Left renal pelvis (tissue), 4 donors: ENCODE data around the gene CYCS. TPM values are rescaled to one million over a fixed set of nuclear protein-coding genes. Genes with fewer than 3 reads are reported as not detected.

Source experiments
- DNase-seq, 4 donors: peaks; one replicate each; pipeline ENCODE4 v3.0.0-alpha.2; 2013; ENCODE audit warnings: low read depth in 4 of 4, low spot score in 3 of 4
- polyA plus RNA-seq, 4 donors: library from polyadenylated mRNA; unstranded; fragments of 120-200 nt; gene quantifications; one replicate each; pipeline ENCODE4 v1.2.1, GENCODE V29; 2013; ENCODE audit not compliant: insufficient read length in 4 of 4

The CYCS gene
- 100 to 1,000 TPM in 3 of 4 donors, 10 to 100 TPM in 1; 91.3 to 211 (median 159) TPM for polyA plus RNA-seq

DNA sequence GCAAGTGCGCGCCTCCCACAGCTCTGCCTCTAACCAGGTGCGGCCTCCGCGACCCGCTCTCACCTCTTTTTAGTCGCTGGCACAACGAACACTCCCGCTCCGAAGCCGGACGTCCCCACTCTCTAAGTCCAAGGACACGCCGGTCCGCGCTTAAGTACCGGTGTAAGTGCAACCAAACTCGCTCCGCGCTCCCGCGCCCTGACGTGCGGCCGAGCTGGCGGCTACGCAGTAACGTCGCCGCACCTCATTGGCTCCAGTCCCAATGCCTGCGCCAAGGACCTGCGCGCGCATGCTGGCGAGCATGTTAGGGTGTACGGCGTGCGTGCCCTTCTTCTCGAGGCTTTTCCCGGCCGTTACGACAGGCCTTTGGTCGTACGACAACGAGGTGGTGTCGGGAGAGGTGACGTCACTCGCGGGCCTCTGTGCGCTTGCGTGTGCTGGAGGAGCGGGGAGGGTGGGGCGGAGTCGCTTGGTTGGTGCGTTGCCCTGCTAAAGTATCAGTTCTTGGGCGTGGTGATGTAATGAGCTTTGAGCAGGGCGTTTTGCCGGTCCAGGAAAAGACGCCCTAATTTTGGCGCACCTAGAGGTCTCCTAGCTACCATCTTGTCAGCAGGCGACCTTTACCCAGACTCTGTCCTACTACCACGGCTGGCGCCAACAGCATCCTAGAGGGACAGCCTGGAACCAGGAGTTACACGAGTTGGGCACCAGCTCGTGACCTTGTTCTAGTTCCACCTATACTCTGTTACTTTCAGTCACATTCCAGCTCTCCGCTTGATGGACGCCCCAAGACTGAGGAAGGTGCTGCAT, at the start of gene CYCS:
Gene CYCS (minus strand): TSS at position 124 of the 810 bp plus-strand sequence. CDS start 1,141 bp downstream, outside the sequence.
- peak; percentile 97 to 99 (median 99) for DNase-seq

- DNase-seq = no peak
Measured at GRCh38 chr7:25173184-25173583, 48.1 kb upstream of the CYCS start.

DNA sequence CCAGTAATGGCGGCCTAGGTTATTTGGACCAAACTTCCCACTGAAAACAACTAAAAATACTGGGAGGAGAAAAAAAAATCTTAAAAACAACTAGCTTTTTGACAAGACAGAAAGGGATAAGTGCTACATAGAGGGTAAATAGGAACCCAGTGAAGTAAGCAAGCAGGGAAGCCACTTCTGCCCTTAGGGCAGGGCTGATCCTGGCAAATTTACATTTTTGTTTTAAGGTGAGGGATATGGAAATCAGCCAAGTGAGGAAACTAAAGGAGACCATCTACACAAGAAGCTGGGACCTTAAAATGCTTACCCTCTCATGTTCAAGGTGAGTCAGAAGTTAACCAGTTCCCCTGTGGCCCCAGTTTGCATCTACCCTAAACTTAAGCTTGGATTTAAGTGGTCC, 46.5 kb upstream of the CYCS start:
- no peak for DNase-seq

DNA sequence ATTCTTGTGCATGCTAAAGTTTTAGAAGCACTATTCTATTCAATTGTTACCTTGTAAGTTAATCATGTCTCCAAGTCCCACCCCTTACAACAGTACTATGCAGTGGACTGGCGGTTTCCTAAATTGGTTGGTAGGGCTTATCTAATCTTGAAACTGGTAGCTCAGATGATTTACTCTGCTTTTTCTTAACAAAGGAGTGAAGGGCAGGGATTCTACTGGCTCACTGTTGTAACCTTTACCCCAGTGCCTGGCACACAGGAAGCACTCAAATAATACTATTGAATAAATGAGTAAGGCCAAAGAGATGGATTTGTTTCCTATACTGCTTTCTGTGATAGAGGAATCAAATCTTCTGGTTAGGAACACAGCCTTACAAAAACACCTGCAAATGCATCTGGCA, 46.0 kb upstream of the CYCS start:
- DNase-seq = no peak

GRCh38 chr7:25169683-25170082, 44.6 kb upstream of the CYCS start:
- DNase-seq = no peak

- no peak for DNase-seq
Measured at GRCh38 chr7:25168145-25168544, 43.1 kb upstream of the CYCS start.

GRCh38 chr7:25167262-25167843, 42.3 kb upstream of the CYCS start:
- no peak for DNase-seq

DNA sequence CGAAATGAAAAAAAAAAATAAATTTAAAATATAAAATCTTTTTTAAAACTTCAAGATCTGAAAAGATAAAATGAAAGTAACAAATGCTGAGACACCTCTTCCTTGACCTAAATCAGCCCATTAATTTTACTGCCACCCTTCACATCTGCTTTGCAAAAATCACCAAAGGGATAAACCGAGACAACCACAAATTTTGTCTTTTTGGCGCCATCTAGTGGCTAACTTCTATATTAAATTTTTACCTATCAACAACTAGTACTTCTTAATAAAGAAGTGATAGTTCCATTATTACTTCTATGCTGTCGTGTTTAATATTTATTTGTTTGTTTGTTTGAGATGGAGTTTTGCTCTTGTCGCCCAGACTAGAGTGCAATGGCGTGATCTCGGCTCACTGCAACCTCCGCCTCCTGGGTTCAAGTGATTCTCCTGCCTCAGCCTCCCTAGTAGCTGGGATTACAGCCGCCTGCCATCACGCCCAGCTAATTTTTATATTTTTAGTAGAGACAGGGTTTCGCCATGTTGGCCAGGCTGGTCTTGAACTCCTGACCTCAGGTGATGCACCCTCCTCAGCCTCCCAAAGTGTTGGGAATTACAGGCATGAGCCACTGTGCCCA, 35.0 kb upstream of the CYCS start:
- DNase-seq = peak in 2 of 4 donors; percentile 7 to 22

- no peak for DNase-seq
Measured at GRCh38 chr7:25158966-25159365, 33.9 kb upstream of the CYCS start.

- no peak for DNase-seq
Measured at GRCh38 chr7:25151773-25152172, 26.7 kb upstream of the CYCS start.

DNA sequence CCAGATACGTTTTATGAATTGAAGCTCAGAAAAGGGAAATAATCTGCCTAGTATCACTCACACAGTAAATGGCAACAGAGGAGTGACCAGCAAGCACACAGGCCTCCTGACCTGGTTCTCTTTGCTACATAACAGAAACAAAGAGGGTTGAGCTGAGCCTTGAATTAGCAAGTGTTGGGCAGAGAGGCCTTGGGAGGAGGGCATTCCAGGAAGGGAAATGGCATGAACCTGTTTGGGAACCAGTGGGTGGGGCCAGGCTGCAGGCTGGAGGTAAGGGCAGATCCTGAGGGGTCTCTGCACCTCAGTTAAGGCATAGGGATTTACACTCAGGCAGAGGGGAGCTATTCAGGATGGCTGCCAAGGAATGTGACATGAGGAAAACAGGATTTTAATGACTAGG, 24.8 kb upstream of the CYCS start:
- no peak for DNase-seq

DNA sequence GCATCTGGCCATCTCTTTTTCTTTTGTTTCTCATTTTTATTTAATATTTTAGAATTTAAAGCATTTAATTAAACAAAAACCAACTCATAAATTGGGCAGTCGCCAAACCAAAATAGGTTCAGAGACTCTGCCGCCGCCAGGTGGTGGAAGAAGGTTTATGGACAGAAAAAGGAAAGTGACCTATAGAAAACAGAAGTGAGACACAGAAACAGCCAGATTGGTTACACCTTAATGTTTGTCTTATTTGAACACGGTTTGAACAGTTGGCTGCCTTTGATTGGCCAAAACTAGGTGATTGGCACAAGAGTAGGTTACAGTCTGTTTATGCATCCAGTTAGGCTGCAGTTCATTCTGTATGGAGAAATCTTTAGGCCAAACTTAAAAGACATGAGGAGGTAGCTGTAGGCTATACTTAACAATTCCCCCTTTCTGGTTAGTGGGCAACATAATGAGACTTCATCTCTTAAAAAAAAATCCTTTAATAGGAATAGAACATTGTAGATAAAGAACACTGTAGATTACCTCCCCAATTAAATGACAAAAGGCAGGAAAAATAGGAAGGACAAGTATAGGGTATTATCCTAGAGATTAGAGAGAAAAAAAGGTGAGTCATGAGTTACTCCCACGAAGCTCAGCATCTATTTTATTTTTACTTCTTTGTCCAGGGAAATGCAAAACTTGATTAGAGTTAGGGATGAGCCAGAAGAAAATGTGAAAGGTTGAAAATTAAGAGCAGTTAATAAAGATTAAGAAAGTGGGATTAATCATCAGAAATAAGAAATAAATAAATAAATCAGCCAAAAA, 23.9 kb upstream of the CYCS start:
- DNase-seq = no peak

DNA sequence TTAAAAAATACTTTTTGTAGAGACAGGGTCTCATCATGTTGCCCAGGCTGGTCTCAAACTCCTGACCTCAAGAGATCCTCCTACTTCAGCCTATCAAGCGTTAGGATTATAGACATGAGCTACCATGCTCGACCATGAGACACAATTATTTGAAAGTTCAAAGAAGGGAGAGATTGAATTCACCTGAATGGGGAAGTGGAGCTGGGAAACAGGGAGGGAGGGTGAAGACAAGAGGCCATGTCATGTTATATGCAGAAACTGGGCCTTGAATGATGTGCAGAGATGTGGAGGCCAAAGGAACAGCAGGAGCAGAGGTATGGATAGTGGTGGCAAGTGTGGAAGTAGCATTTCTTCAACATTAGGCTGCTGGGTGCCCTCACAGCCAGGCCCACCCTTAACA, 18.7 kb upstream of the CYCS start:
- no peak for DNase-seq

GRCh38 chr7:25139536-25139935, 14.5 kb upstream of the CYCS start:
- no peak for DNase-seq

DNA sequence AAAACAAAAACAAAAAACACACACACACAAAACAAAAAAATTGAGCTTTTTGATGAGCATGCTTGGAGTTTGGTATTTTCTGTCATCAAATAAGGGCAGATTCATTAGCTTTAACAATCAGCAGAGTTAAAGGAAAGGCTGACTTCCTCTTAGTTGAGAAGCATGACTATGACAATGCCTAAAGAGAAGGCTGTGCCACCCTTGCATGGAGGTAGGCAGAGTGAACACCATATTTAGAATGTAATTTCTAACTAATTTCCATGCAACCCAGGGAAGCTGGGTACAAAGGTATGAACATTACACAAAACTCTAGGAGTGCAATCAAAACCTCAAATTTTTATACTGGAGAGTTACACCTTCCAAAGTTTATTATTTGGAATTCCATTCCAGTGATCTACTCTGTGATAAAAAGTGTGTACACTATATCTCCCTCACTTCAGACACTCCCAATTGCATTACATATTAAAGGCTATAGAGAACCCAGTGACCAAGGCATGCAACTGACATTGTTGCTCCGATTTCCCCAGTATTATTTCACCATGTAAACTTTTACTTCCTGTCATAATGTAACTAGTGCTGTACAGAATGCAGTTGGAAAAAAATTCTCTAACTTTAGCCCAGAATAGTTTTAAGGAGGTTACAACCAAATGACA, 9.4 kb upstream of the CYCS start:
- DNase-seq = no peak

GRCh38 chr7:25132430-25132829, 7.4 kb upstream of the CYCS start:
- DNase-seq = no peak

- DNase-seq = no peak
Measured at GRCh38 chr7:25126751-25127150, 1.7 kb upstream of the CYCS start.

- peak in 2 of 4 donors; percentile 2 to 19 for DNase-seq
Measured at GRCh38 chr7:25124465-25125136, 459 bp downstream of the CYCS start.

- no peak for DNase-seq
Measured at GRCh38 chr7:25122373-25122772, 2.7 kb downstream of the CYCS start.

DNA sequence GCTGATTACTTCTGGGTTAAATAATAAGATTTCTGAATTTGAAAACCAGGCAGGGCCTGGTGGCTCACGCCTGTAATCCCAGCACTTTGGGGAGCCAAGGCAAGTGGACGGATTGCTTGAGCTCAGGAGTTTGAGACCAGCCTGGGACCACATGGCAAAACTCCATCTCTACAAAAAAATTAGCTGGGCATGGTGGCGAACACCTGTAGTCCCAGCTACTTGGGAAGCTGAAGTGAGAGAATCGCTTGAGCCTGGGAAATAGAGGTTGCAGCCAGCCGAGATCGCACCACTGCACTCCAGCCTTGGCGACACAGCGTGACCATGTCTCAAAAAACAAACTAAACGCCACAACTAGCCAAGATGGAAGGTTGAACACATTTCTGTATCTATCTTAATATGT, 3.5 kb downstream of the CYCS start:
- no peak for DNase-seq
